GM10248 (cell line): Measurements from ENCODE around the gene CPXM2.

Source experiments
- CTCF ChIA-PET: fragments of 300-600 bp; sonication (Branson Sonifier 250); formaldehyde crosslinking; extraction: SDS; loops from one replicate; lab custom pipeline; 2021; ENCODE audit warnings: antibody characterized with exemption; lab: Yijun Ruan, JAX
- POLR2A ChIA-PET: fragments of 350-650 bp; sonication (Branson Sonifier 250); formaldehyde crosslinking; extraction: SDS; loops from one replicate; lab custom pipeline; 2020; ENCODE audit warnings: antibody characterized with exemption; lab: Yijun Ruan, JAX
- DNase-seq: peaks from one replicate; pipeline ENCODE4 v3.0.0; 2012; ENCODE audit errors: extremely low spot score
- TF ChIP-seq, protein P1 (sequence below): IDR thresholded peaks from 2 replicates; pipeline ENCODE4 v1.5.1; 2012; ENCODE audit warnings: mild to moderate bottlenecking, low read depth; ENCODE audit errors: extremely low read depth, missing control alignments, control extremely low read depth

CPXM2 gene

DNA sequence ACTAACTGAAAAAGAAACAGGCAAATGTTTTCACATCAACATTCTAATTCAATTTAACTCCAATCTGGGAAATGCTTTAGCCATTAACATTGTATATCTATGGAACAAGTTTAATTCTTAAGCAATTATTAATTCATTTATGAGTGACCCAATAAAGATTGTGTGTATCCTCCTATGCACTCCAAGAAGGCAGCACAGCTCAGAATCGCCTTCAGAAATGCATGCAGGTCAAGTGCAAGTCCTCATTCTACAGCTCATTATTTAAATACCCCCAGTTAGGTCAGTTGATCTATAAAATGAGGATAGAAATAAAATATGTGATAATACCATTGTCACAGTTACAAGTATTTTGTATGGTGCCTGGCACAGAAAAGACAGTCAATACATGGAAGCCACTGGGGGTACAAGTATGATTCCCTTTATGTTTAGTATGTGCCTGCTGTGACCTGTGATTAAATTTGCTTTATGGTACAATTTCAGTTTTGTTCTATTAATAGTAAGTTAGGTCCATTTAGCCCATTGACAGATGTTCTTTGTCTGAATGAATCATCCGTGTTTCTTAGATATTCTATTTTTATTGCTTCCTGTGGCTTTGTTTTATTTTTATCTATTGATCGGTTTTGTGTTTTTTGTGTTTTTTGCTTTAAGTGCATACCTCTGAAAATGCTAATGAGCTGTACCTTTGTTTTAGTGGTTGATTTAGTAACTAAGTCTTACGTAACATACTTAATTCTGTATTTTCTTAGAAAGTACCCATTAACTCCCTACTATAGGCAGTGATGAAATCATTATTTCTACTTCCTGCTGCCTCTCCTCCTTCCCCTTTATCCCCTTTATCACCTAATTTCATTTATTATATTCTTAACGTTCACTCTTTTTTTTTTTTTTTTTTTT is 42.8 kb downstream of the CPXM2 start:
- DNase-seq: no peak
- POLR2A ChIA-PET: interaction anchor here (0.6 kb wide), 1 partner anchor 568 kb away, joined by 5 read pairs; no protein-coding TSS in a partner anchor
- CTCF ChIA-PET: interaction anchor here (0.8 to 1.1 kb wide), 2 partner anchors 7 to 55 kb away, joined by 3 read pairs; no protein-coding TSS in a partner anchor
- TF ChIP-seq, protein P1, sequence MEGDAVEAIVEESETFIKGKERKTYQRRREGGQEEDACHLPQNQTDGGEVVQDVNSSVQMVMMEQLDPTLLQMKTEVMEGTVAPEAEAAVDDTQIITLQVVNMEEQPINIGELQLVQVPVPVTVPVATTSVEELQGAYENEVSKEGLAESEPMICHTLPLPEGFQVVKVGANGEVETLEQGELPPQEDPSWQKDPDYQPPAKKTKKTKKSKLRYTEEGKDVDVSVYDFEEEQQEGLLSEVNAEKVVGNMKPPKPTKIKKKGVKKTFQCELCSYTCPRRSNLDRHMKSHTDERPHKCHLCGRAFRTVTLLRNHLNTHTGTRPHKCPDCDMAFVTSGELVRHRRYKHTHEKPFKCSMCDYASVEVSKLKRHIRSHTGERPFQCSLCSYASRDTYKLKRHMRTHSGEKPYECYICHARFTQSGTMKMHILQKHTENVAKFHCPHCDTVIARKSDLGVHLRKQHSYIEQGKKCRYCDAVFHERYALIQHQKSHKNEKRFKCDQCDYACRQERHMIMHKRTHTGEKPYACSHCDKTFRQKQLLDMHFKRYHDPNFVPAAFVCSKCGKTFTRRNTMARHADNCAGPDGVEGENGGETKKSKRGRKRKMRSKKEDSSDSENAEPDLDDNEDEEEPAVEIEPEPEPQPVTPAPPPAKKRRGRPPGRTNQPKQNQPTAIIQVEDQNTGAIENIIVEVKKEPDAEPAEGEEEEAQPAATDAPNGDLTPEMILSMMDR: no peak

GRCh38 chr10:123847686-123848432 is 43.7 kb downstream of the CPXM2 start:
- DNase-seq: no peak
- TF ChIP-seq, protein P1: no peak
- ChIA-PET POLR2A (no interaction called here), CTCF (interaction anchor here (0.8 kb wide), 1 partner anchor 56 kb away, joined by 3 read pairs; no protein-coding TSS in a partner anchor)

DNA sequence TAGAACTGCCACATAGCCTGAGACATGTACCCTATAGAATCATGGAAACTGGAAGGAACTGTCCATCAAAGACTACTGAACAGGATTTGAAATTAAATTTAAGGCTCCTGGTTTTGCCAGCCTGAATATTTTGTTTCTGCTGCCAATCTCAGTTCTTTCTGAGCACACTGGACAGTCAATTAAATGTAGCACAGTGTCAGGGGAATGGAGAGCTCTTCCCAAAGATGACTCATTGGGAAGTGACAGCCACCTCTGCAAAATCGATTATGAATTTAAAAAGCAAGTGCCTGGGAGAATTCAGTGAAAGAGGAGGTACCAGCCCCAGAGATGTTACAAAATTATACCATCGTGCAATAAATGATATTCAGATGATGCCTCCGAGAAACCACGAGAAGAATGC is 47.8 kb downstream of the CPXM2 start:
- POLR2A ChIA-PET: no interaction called here
- TF ChIP-seq, protein P1: no peak
- no peak for DNase-seq
- CTCF ChIA-PET: no interaction called here

DNA sequence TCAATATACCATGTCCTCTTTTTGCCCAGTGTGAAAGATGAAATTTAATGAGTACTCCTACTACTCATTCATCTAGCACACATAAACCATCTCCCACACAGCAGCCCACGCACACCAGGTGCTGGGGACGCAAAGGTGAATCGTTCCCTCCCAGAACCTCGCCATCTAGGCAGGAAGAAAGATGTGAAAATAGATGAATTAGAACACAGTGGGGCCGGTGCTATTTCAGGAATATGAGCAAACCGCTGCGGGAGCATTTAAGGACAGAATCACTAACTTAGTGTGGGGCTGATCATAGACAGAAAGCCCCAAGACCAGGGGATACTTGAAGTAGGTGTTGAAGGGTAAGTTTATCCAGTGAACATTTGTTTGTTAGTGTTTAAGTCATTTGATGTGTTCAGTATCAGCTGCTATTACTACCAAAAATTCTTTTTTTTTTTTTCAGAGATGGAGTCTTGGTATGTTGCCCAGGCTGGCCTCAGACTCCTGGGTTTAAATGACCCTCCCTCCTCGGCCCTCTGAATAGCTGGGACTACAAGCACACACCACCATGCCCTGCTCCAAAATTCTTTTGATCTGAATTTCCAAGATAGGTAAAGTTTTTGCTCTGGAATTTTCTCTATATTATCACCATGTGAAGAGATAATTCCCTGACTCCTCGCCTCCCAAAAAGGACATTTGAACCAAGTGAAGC is 48.8 kb downstream of the CPXM2 start:
- no peak for DNase-seq
- TF ChIP-seq, protein P1: no peak
- ChIA-PET CTCF (no interaction called here), POLR2A (no interaction called here)

- ChIA-PET POLR2A (no interaction called here), CTCF (interaction anchor here (1.2 kb wide), 1 partner anchor 8 kb away, joined by 3 read pairs; no protein-coding TSS in a partner anchor)
- DNase-seq: no peak
- TF ChIP-seq, protein P1: no peak
Observed at GRCh38 chr10:123841560-123841959, 50.0 kb downstream of the CPXM2 start.

DNA sequence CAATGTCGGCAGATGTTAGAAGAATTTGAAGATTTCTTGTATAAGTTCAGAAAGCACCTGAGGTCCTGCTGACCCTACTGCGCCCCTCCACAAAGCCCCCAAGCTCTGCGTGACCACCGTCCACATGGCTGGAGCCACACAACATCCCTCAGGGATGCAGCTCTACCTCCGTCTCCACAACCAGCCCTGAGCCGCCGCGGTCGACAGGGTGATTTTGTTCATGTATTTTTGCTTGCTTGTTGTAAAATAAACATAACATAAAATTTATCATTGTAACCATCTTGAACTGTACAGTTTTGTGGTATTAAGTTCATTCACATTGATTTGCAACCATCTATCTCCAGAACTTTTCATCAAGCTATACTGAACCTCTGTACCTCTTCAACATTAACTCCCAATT is 50.5 kb downstream of the CPXM2 start:
- ChIA-PET CTCF (interaction anchor here (1.2 kb wide), 1 partner anchor 8 kb away, joined by 3 read pairs; no protein-coding TSS in a partner anchor), POLR2A (no interaction called here)
- TF ChIP-seq, protein P1: no peak
- DNase-seq: no peak
